ENCODE data around the gene PRPF40A. TPM values are rescaled to one million over a fixed set of nuclear protein-coding genes. Genes with fewer than 3 reads are reported as not detected.

Gene PRPF40A
- total RNA-seq, 1 experiment from 2014 or later = 179 TPM

GRCh38 chr2:152718076-152718908 lies 1.0 kb upstream of the PRPF40A start, which contains the start of gene ARL6IP6:
Gene ARL6IP6, plus strand, starts transcription at chr2:152718620. Its CDS starts 5 bp downstream, at chr2:152718625.
- peak; percentile 95 for DNase-seq (ENCODE audit: low read depth)

GRCh38 chr2:152716805-152717227 lies 445 bp downstream of the PRPF40A start:
- peak; percentile 23 for DNase-seq (ENCODE audit: low read depth)

GRCh38 chr2:152715854-152716428 lies 1.3 kb downstream of the PRPF40A start:
- DNase-seq (ENCODE audit: low read depth) = peak; percentile 37

- DNase-seq (ENCODE audit: low read depth) = no peak
Measured at GRCh38 chr2:152715112-152715511, 2.1 kb downstream of the PRPF40A start.

- DNase-seq (ENCODE audit: low read depth) = no peak
Measured at GRCh38 chr2:152710713-152711112, 6.5 kb downstream of the PRPF40A start.

GRCh38 chr2:152708742-152709141 lies 8.5 kb downstream of the PRPF40A start:
- DNase-seq (ENCODE audit: low read depth) = no peak

GRCh38 chr2:152706477-152707021 lies 10.7 kb downstream of the PRPF40A start:
- DNase-seq (ENCODE audit: low read depth) = no peak

- no peak for DNase-seq (ENCODE audit: low read depth)
Measured at GRCh38 chr2:152701198-152701597, 16.1 kb downstream of the PRPF40A start.

- DNase-seq (ENCODE audit: low read depth) = no peak
Measured at GRCh38 chr2:152696476-152696875, 20.8 kb downstream of the PRPF40A start.

- no peak for DNase-seq (ENCODE audit: low read depth)
Measured at GRCh38 chr2:152695763-152696162, 21.5 kb downstream of the PRPF40A start.

- DNase-seq (ENCODE audit: low read depth) = peak; percentile 88
Measured at GRCh38 chr2:152694161-152694661, 23.1 kb downstream of the PRPF40A start.

GRCh38 chr2:152693033-152693432 lies 24.2 kb downstream of the PRPF40A start:
- DNase-seq (ENCODE audit: low read depth) = no peak

GRCh38 chr2:152686321-152686720 lies 30.9 kb downstream of the PRPF40A start:
- DNase-seq (ENCODE audit: low read depth) = no peak

- no peak for DNase-seq (ENCODE audit: low read depth)
Measured at GRCh38 chr2:152683400-152683799, 33.9 kb downstream of the PRPF40A start.

GRCh38 chr2:152682663-152683062 lies 34.6 kb downstream of the PRPF40A start:
- no peak for DNase-seq (ENCODE audit: low read depth)

GRCh38 chr2:152678808-152679207 lies 38.5 kb downstream of the PRPF40A start:
- DNase-seq (ENCODE audit: low read depth) = no peak

- no peak for DNase-seq (ENCODE audit: low read depth)
Measured at GRCh38 chr2:152676461-152676860, 40.8 kb downstream of the PRPF40A start.

GRCh38 chr2:152674334-152674733 lies 42.9 kb downstream of the PRPF40A start:
- DNase-seq (ENCODE audit: low read depth) = no peak

GRCh38 chr2:152664725-152665124 lies 52.5 kb downstream of the PRPF40A start:
- DNase-seq (ENCODE audit: low read depth) = no peak

- DNase-seq (ENCODE audit: low read depth) = no peak
Measured at GRCh38 chr2:152661076-152661475, 56.2 kb downstream of the PRPF40A start.

GRCh38 chr2:152658221-152658620 lies 59.0 kb downstream of the PRPF40A start:
- no peak for DNase-seq (ENCODE audit: low read depth)

GRCh38 chr2:152657043-152657442 lies 60.2 kb downstream of the PRPF40A start:
- no peak for DNase-seq (ENCODE audit: low read depth)

GRCh38 chr2:152655880-152656279 lies 61.4 kb downstream of the PRPF40A start:
- no peak for DNase-seq (ENCODE audit: low read depth)
